NT2/D1 (cell line): Measurements from ENCODE around the gene FOS.

Source experiments
- SUZ12 ChIP-seq: IDR thresholded peaks from 2 replicates; pipeline ENCODE4 v1.6.1; 2011; ENCODE audit not compliant: insufficient read length, insufficient read depth; ENCODE audit errors: extremely low read depth
- YY1 ChIP-seq: IDR thresholded peaks from 2 replicates; pipeline ENCODE4 v1.6.1; 2011; ENCODE audit not compliant: insufficient read length, insufficient read depth
- ZNF274 ChIP-seq: IDR thresholded peaks from 2 replicates; pipeline ENCODE4 v1.6.1; 2011; ENCODE audit warnings: mild to moderate bottlenecking, low read depth, low read length

DNA sequence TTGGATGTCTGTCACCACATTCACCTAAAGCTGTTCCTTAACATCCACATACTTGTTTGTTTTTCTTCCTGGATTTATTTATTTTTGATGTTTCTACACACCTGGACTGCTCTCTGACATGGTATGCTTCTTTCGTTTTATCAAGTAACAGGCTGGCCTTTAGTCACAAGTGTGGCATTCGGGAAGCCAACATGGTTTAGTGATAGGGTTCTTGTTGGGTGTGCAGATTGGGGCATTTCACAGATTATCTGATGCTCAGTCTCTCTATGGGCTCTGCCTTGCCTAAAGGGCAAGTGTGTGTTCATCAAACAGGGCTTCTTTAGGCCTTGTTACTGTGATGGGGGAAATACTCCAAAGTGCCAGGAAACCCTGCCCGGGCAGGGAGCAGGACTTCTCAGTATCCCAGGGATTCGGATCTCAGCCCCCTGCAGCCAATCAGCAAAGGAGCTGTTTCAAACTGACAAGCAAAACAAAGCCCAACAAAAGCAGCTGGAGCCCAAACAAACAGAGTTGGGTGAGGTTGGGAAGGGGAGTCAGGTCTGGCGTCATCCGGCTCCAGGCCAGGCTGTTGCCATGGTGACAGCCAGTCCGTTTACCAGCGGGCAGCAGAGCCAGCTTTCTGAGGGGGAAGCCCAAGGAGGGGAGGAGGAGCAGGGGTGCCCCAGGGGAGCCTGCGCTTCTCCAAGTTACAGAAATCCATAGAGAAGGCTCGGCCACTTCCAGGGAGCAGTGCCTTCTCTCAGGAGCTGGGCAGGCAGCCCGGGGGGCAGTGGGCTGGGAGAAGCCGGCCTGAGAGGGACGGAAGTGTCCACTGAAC, 31.9 kb downstream of the FOS start:
- TF ChIP-seq SUZ12 (no peak), YY1 (no peak), ZNF274 (no peak)
